OCI-LY3 (cell line): ENCODE measurements around the gene CARS2.

Source experiments
- CTCF ChIP-seq: fragments of 200-600, 300-600 bp; sonication (generic); IDR thresholded peaks from 2 replicates; pipeline ENCODE4 v1.5.1; 2014; ENCODE audit warnings: antibody characterized with exemption, low read length, low read depth
- EZH2phosphoT487 ChIP-seq: fragments of 200-600 bp; shearing (Covaris generic); IDR thresholded peaks from 2 replicates; pipeline ENCODE4 v1.6.1; 2018; ENCODE audit warnings: antibody characterized with exemption, mixed run types, low read depth

DNA sequence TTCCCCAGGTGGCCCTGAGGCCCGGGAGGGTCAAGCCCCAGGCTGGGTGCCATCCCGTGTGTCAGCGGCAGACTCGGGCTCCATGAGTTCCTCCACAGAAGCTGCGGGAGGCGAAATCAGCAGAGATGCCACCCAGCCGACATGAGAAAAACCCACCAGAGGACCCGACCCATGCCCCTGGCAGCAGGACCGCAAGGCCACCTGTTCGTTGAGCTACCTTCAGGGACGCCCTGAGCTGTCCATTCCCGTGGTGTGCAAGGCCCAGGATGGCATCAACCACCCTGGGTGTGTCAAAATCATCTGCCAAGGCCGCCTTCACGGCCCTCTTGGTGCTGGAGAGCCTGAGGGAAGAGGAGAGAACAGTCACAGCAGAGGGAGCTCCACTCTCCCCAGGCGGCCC is 60.2 kb downstream of the CARS2 start:
- TF ChIP-seq CTCF (no peak), EZH2phosphoT487 (no peak)
